C4-2B (cell line): ENCODE data around the gene GNAL.

Experiments
- H3K27ac ChIP-seq: fragments of 450-650 bp; 2 replicates; pipeline ENCODE4 v1.5.1; 2017
- ZFX ChIP-seq: fragments of 450-650 bp; IDR thresholded peaks from 2 replicates; pipeline ENCODE4 v1.6.1; 2017
- TF ChIP-seq, protein P1 (sequence below): fragments of 450-650 bp; conservative IDR thresholded peaks from 2 replicates; pipeline ENCODE4 v1.5.1; 2017; ENCODE audit warnings: mild to moderate bottlenecking

The GNAL gene

DNA sequence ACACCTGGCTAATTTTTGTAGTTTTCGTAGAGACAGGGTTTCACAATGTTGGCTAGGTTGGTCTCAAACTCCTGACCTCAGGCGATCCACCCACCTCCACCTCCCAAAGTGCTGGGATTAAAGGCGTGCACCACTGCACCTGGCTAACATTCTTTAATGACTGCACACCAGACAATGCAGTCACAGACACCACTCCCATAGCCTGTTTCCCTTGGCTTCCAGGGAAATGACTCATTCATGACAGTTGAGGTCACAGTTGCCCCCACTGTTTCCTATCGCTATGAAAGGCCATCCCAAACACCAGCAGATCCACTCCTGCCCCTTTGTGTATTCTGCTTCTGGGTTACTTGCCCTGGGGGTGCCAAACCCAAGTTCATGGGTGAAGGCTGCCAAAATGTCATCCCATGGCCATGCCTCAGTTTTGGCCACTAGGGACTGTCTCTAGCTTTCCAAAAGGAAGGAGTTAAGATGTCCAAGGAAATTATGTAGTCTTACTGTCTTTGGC, 170.9 kb downstream of the GNAL start:
- no peak for TF ChIP-seq ZFX
- TF ChIP-seq, protein P1, sequence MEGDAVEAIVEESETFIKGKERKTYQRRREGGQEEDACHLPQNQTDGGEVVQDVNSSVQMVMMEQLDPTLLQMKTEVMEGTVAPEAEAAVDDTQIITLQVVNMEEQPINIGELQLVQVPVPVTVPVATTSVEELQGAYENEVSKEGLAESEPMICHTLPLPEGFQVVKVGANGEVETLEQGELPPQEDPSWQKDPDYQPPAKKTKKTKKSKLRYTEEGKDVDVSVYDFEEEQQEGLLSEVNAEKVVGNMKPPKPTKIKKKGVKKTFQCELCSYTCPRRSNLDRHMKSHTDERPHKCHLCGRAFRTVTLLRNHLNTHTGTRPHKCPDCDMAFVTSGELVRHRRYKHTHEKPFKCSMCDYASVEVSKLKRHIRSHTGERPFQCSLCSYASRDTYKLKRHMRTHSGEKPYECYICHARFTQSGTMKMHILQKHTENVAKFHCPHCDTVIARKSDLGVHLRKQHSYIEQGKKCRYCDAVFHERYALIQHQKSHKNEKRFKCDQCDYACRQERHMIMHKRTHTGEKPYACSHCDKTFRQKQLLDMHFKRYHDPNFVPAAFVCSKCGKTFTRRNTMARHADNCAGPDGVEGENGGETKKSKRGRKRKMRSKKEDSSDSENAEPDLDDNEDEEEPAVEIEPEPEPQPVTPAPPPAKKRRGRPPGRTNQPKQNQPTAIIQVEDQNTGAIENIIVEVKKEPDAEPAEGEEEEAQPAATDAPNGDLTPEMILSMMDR, result no peak; the same call in 1 of the 2 replicates
- no peak overlapping the region for H3K27ac ChIP-seq

DNA sequence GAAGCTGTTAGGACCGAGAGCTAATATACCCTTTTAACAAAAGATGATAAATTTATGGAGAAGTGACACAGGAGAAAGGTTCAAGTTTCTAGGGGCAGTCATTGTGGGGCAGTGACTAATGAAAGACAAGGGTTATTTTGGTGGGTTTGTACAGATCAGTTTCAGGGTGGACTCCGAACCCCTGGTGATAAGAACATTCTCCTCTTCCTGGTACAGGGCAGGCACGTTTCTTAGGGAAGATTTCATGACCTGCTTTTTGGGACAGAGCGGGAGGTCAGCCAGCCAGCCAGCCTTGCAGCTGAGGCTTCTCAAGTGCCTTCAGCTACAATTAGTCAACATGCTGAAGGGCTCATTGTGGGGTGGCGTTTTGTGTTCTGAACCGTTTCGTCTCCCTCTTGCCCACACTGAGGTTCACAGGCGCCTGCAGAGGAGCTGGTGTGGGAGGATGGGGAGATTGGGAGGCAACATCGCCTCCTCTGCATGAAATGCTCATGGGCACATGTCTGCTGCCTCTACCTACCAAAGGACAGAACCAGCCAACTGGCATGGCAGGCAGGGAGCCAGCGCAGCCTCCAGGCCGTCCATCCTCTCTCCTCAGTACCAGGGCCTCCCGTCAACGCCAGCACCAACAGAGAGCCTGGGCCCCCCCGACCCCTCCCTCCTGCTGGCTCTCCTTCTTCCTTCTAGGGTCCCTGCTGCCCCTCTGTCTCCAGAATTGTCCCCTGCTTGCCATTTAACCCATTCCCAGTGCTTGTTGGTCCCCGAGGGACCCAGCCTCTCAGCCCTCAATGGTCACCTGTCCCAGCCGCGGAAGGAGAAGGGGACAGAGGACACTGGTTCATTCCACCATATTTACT, 171.8 kb downstream of the GNAL start:
- no peak overlapping the region for H3K27ac ChIP-seq

DNA sequence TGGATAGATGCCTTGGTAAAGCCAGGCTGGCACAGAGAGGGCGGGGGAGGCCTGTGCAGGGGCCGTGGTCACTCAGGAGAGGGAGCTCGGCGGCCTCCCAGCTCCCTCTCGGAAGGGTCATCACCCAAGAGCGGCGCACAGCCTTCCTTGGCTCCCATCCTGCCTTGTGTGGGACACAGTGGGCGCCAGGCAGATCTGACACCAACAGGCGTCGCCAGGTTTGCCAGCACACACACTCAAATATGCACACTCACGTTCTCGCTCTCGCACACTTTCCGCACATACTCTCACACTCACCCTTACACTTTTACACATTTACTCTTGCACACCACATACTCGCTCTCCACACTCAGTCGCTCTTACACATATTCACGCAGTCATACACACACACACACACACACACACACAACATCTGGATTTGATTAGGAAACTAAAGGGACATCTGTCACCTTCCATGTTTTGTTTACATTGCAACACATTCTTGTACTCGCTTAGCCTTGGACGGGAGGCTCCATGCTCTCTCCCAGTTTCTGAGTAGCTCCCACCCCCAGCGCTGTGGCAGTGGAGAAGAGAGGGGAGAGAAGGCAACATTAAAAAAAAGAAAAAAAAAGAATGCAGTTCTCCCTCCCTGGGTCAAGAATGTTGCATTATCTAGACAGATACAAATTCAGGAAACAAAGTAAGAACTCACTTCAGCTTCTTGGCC, 172.7 kb downstream of the GNAL start:
- H3K27ac ChIP-seq, result no peak overlapping the region
- TF ChIP-seq, protein P1, result no peak
- no peak for TF ChIP-seq ZFX

More for the DNA sequence above, 171.8 kb downstream of the GNAL start:
- TF ChIP-seq ZFX, result no peak
- TF ChIP-seq, protein P1, result no peak

DNA sequence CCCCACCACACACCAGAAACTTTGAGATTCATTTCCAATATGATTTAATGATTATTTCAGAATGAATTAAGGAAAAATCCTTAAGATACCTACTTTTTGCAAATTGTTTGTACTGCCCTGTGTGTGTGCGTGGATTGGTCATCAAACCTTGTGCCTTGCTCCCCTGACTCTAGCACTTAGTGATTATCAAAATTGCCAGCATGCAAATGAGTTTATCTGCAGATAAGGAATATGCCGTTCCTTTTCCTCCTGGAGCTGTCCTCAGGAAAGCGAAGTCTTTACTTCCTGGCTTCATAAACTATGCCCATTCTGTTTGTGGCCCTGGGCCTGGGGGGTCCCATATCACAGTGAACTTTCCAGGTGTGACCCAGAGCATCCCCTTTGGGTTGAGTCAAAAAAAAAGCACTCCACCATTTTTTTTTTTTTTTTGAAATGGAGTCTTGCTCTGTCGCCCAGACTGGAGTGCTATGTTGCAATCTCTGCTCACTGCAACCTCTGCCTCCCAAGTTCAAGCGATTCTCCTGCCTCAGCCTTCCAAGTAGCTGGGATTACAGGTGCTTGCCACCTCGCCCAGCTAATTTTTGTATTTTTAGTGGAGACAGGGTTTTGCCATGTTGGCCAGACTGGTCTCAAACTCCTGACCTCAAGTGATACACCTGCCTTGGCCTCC, 173.5 kb downstream of the GNAL start:
- TF ChIP-seq, protein P1, result no peak
- TF ChIP-seq ZFX, result no peak
- H3K27ac ChIP-seq, result no peak overlapping the region

DNA sequence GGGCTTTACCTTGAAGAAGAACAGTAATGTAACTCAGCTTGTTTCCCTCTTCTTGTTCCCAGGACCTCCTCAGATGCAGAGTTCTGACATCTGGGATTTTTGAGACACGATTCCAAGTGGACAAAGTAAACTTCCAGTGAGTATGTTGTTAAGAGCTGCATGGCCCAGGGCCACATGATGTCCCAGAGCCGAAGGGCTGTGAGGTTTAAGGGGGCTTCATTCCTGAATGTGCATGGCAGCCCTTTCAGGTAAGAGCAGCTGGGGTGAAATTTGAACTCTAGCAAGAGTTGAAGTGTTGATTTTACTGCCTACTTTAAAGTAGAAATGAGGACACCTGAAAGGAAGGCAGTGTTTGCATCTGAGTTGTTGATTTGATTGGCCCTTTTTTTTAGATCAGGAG, 175.4 kb downstream of the GNAL start:
- TF ChIP-seq, protein P1, result no peak
- no peak for TF ChIP-seq ZFX
- no peak overlapping the region for H3K27ac ChIP-seq

DNA sequence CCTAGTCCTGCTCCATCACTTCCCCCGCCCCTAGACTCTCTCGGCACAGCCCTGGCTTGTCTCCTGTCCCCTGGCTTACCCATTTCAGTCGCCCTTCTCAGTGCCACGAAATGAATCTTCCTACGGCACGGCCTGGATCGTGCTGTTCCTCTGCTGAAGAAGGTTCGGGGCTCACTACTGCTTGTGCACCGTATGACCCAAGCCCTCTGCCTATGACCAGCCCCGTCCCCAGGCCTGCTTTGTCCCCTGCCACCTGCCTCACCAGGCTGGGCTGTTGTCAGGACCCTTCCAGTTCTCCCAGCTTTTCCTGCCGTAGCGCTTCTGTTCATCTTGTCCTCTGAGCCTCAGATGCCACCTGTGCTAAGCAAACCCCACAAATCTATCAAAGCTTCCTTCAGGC, 176.0 kb downstream of the GNAL start:
- no peak for TF ChIP-seq ZFX
- TF ChIP-seq, protein P1, result no peak
- no peak overlapping the region for H3K27ac ChIP-seq

DNA sequence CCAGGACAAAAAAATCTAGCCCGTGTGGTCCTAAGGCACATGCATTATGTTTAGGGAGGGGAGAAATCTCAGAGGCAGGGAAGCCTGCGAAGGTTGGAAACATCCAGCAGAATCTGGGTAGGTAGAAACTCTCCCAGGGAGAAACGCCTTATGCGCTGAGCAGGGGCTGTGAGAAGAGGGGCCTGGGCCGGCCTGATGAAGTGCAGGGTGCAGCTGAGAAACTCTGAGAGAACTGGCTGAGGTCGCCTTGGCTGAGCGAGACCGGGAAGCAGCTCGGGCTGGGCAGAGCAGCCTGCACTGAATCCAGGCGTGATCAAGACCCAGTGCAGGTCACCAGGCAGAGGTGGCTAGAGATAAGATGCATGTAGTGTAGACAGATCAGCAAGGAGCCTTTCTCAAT, 177.3 kb downstream of the GNAL start:
- TF ChIP-seq ZFX, result no peak
- TF ChIP-seq, protein P1, result no peak
- H3K27ac ChIP-seq, result no peak overlapping the region
